CD4-positive, alpha-beta T cell treated with Interleukin-4 for 4 hours (primary cell): ENCODE measurements around the gene CGB3.
"Not testable (repeated sequence)": the region's sequence is repeated elsewhere in the genome, so short reads cannot be mapped to it uniquely, and the experiment has no call there.

ENCODE experiments used
- DNase-seq: peaks from one replicate; pipeline ENCODE4 v3.0.0-alpha.2; 2020

Gene CGB3

DNA sequence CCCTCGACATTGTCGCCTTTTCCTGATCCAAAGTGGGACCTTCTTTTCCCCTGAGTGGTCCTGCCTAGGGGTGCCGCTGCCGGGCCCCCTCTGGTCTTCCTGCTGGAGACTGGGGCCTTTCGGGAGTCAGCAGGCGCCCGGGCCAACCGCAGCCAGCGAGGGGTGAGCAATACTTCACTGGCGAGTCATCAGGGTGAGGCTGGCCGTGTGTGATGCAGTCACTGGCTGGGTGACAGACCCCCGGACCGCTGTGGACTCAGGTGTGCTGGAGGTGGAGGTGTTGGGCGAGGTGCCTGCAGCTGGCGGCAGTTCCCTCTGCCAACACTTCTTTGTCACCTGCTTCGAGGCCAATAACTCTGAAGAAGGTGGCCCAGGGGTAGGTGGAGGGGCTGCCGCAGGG lies 18.0 kb upstream of the CGB3 start:
- no peak for DNase-seq

- DNase-seq: not testable (repeated sequence)
Measured at GRCh38 chr19:49039736-49040135, 15.6 kb upstream of the CGB3 start.

DNA sequence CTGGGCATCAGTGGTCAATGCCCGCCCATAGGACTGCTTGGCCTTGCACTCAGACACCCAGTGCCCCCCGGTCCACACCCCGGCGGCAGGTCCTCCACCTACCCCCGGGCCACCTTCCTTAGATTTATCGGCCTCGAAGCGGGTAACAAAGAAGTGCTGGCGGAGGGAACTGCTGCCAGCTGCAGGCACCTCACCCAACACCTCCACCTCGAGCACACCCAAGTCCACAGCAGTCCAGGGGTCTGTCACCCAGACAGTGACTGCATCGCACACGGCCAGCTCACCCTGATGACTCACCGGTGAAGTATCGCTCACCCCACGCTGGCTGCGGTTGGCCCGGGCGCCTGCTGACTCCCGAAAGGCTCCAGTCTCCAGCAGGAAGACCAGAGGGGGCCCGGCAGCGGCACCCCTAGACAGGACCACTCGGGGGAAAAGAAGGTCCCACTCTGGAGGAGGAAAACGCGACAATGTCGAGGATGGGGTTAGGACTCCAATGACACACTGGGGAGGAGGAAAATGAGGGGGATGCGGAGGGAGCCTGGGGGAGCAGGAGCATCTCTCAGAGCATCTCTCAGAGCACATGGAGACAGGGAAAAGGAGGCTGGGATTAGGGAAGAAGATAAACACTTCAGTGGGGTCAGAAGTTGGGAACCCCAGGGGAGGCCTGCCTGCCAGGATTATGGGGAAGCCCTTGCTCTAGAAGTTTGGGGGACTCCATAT lies 14.6 kb upstream of the CGB3 start:
- DNase-seq: not testable (repeated sequence)

- DNase-seq: not testable (repeated sequence)
Measured at GRCh38 chr19:49038111-49038510, 14.0 kb upstream of the CGB3 start.

- not testable (repeated sequence) for DNase-seq
Measured at GRCh38 chr19:49036815-49037214, 12.7 kb upstream of the CGB3 start, which contains the start of gene CGB1. CGB1 (minus strand) TSS chr19:49036895; CDS start chr19:49036711, 184 bp downstream.

GRCh38 chr19:49031642-49032301 lies 7.6 kb upstream of the CGB3 start, which contains the start of gene CGB2:
CGB2 (plus strand) TSS chr19:49031890; CDS start chr19:49032096, 206 bp downstream.
- DNase-seq: peak; percentile 27

DNA sequence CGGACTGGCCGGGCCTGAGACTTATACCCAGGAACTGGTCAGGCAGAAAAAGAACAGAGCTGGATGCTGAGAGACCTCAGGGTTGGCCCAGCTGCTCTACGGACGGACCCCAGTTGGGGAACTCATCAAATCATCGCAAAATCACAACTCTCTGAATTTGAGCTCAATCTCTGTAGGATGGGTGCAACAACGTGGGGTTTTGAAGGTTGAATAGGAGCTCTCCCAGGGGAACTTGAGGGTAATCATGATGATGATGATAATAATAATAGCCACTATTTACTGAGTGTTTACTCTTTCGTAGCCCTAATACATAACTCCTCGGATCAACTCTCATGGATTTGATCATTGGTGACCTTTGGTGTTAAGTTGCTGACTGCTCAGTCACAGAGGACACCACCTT lies 6.2 kb upstream of the CGB3 start:
- not testable (repeated sequence) for DNase-seq

GRCh38 chr19:49029749-49030148 lies 5.6 kb upstream of the CGB3 start:
- DNase-seq: not testable (repeated sequence)

GRCh38 chr19:49028686-49029085 lies 4.6 kb upstream of the CGB3 start:
- DNase-seq: not testable (repeated sequence)

DNA sequence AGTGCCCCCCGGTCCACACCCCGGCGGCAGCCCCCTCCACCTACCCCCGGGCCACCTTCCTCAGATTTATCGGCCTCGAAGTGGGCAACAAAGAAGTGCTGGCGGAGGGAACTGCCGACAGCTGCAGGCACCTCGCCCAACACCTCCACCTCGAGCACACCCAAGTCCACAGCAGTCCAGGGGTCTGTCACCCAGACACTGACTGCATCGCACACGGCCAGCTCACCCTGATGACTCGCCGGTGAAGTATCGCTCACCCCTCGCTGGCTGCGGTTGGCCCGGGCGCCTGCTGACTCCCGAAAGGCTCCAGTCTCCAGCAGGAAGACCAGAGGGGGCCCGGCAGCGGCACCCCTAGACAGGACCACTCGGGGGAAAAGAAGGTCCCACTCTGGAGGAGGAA lies 1.5 kb upstream of the CGB3 start:
- not testable (repeated sequence) for DNase-seq

- not testable (repeated sequence) for DNase-seq
Measured at GRCh38 chr19:49025088-49025487, 955 bp upstream of the CGB3 start.

GRCh38 chr19:49022116-49022515 lies 2.0 kb downstream of the CGB3 start:
- DNase-seq: no peak

- DNase-seq: no peak
Measured at GRCh38 chr19:49020931-49021895, 2.9 kb downstream of the CGB3 start.

GRCh38 chr19:49020342-49020741 lies 3.8 kb downstream of the CGB3 start:
- no peak for DNase-seq

DNA sequence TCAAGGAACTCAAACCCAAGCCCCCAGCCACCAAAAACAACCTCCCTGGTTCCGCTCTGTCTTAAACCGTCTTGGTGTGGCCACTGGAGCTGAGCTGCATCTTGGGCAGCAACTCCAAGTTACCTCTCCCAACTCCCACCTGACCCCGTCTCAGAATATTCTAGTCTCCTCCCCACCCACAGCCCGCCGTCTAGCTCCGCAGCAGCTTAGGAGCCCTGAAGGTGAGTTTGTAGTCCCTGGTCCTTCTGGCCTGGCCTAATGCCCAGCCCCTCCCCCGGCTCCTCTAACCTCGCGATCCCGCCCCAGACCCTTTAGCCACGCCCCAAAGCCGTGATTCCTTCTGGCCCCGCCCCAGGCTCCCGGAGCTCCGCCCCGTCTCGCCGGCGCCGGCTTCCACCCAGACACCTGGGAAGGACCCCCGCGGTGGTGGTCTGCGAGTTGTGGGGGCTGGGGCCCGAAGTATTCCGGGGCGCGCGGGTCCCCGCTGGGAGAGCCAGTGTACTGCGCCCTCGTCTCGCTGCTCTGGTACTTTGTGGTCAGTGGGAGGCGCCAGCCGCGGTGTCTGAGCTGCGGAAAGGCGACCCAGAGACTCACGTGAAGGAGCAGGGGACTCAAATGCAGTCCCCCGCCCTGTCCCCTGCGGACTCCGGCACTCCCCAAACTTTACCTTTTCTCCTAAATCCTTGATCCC lies 4.7 kb downstream of the CGB3 start:
- DNase-seq: peak; percentile 42

GRCh38 chr19:49018388-49019241 lies 5.5 kb downstream of the CGB3 start:
- DNase-seq: peak; percentile 14

- peak; percentile 64 for DNase-seq
Measured at GRCh38 chr19:49017666-49018351, 6.3 kb downstream of the CGB3 start.

DNA sequence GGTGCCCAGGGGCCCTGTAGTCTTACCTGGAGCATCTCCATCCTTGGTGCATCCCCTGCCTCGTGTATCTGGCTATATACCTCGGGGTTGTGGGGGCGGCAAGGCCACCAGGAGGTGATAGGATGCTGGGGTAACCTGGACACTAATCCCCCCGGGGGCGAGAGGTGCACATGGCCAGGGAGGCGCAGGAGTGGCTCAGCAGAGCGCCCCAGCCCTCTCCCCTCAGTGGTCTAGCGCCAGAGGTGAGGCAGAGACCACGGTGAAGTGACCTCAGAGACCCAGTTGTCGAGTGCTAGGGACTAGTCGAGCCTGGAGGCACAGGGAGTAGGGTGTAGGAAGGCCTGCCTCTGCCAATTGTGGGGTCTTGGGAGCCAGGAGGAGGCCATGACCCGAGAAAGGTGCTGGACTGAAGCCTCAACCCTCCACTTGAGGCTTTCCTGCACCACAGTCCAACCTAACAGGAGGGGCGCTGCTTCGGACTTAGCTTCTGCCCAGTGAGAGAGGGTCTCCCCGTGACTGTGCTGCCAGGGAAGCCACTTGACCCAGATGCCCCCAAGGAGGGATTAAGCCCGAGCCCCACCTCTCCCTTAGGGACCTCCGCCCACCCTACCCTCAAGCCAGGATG lies 7.0 kb downstream of the CGB3 start, which contains the start of gene LHB:
TSS of gene LHB (minus strand) at position 51 of the 625 bp plus-strand sequence. CDS start at position 41, 10 bp downstream.
- no peak for DNase-seq

DNA sequence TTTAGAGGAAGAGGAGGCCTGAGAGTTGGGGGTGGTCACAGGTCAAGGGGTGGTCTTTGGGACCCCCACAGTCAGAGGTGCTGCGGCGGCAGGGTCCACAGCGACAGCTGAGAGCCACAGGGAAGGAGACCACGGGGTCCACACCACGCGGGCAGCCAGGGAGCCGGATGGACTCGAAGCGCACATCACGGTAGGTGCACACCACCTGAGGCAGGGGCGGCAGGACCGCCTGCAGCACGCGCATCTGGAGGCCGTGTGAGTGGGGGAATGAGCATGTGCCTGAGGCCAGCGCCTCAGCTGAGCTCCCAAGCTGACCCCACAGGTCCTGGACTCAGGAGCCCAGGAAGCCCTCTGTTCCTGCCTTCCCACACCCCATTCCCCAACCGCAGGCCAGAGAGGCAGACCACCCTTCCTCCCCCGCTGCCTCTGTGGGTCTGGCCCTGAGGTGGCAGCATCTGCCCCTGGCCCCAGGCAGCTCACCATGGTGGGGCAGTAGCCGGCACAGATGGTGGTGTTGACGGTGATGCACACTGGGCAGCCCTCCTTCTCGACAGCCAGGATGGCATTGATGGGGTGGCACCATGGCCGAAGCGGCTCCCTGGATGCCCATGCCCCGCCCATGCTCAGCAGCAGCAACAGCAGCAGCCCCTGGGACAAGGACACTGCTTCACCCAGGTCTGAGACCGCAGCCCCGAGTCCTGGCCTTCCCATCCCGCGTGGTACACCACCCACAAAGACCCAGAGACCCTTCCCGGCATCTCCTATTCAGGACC lies 7.9 kb downstream of the CGB3 start:
- DNase-seq: no peak
